Endometrial microvascular endothelial cells (primary cell): ENCODE measurements around the gene SYNE1. TPM values are rescaled to one million over a fixed set of nuclear protein-coding genes. Genes with fewer than 3 reads are reported as not detected.
"Not testable (repeated sequence)": the region's sequence is repeated elsewhere in the genome, so short reads cannot be mapped to it uniquely, and the experiment has no call there.

Experiments used
- in situ Hi-C: cut with HindIII; loops from 2 replicates; pipeline ENCODE4 v1.10.0; 2017; ENCODE audit warnings: low sequenced_read_pairs, low pct_unique_long_range_greater_than_20kb; ENCODE audit errors: inconsistent ontology term
- total RNA-seq: library from RNA; depleted of rRNA; stranded (reverse); fragments of >200 nt; gene quantifications from one replicate; pipeline ENCODE4 v1.2.3, GENCODE V29; 2015; ENCODE audit errors: inconsistent ontology term

Gene SYNE1
- total RNA-seq: 61.6 TPM

GRCh38 chr6:152637296-152638047, at the start of gene SYNE1:
Gene SYNE1, minus strand, starts transcription at chr6:152637362. Its CDS starts 9,031 bp downstream, at chr6:152628331.
- in situ Hi-C loops: no loop called here

- in situ Hi-C loops: no loop called here
Observed at GRCh38 chr6:152685819-152686218, 48.7 kb upstream of the SYNE1 start.

GRCh38 chr6:152682935-152683334, 45.8 kb upstream of the SYNE1 start:
- in situ Hi-C loops: not testable (repeated sequence)

GRCh38 chr6:152682141-152682540, 45.0 kb upstream of the SYNE1 start:
- in situ Hi-C loops: no loop called here

- in situ Hi-C loops: no loop called here
Observed at GRCh38 chr6:152680879-152681517, 43.8 kb upstream of the SYNE1 start.

GRCh38 chr6:152680151-152680550, 43.0 kb upstream of the SYNE1 start:
- in situ Hi-C loops: no loop called here

- in situ Hi-C loops: no loop called here
Observed at GRCh38 chr6:152673236-152673635, 36.1 kb upstream of the SYNE1 start.

- in situ Hi-C loops: no loop called here
Observed at GRCh38 chr6:152671171-152671570, 34.0 kb upstream of the SYNE1 start.

- in situ Hi-C loops: no loop called here
Observed at GRCh38 chr6:152669895-152670294, 32.7 kb upstream of the SYNE1 start.

GRCh38 chr6:152661776-152662175, 24.6 kb upstream of the SYNE1 start:
- in situ Hi-C loops: no loop called here

GRCh38 chr6:152651986-152652385, 14.8 kb upstream of the SYNE1 start:
- in situ Hi-C loops: no loop called here

- in situ Hi-C loops: no loop called here
Observed at GRCh38 chr6:152648105-152648504, 10.9 kb upstream of the SYNE1 start.

GRCh38 chr6:152646732-152647131, 9.6 kb upstream of the SYNE1 start:
- in situ Hi-C loops: not testable (repeated sequence)

- in situ Hi-C loops: no loop called here
Observed at GRCh38 chr6:152642578-152643375, 5.6 kb upstream of the SYNE1 start.

- in situ Hi-C loops: no loop called here
Observed at GRCh38 chr6:152636609-152637295, 410 bp downstream of the SYNE1 start.

- in situ Hi-C loops: no loop called here
Observed at GRCh38 chr6:152636021-152636608, 1.0 kb downstream of the SYNE1 start.

GRCh38 chr6:152634773-152635172, 2.4 kb downstream of the SYNE1 start:
- in situ Hi-C loops: no loop called here

GRCh38 chr6:152632121-152632782, 4.9 kb downstream of the SYNE1 start:
- in situ Hi-C loops: no loop called here
